Measurements from ENCODE around the gene RGL3. TPM values are rescaled to one million over a fixed set of nuclear protein-coding genes. Genes with fewer than 3 reads are reported as not detected.

Gene RGL3
- polyA plus RNA-seq, 1 of the 3 experiments (the other 2 are of a cell fraction), result 13.3 TPM

DNA sequence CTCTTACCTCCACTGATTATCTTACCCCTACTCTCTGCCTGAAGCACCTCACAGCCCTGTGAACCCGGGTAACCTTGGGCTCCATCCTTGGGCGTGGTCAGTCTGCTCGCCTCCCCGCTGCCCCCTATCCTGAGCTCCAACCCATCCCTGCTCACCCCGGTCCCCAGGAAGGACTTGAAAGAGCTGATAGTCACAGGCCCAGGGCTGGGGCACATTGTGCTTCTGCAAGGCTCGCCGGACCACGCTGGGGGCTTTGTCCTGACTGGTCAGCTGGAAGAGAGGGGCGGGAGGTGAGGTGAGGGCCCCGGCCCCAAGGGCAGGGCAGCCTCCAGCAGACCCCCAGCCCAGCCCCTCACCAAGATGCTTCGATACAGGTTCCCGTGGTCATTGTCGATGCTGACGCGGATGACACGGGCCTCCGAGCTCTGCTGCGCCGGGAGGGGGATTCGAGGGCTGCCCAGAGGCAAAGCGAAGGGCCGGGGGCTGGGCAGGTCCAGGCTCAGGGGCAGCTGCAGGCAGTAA, 22.0 kb downstream of the RGL3 start:
- Histone ChIP-seq H3K4me1 (ENCODE audit: control insufficient read depth in 1 of 2, insufficient read depth in 2 of 2, low read depth in 1 of 2, low read length in 1 of 2) (no peaks in the 10 kb centered on the region), H3K36me3 (replicated peaks in 1 of 2; ENCODE audit: control insufficient read depth in 1 of 2, insufficient read depth in 2 of 2, low read length in 1 of 2) (no peaks in the 10 kb centered on the region), H3K27ac (ENCODE audit: low read depth in 2 of 2, low read length in 1 of 2) (no peak overlapping the region), H3K4me3 (ENCODE audit: low read depth in 2 of 2, low read length in 1 of 2) (no peak overlapping the region), H3F3A (replicated peaks; ENCODE audit: insufficient read depth) (no peaks in the 10 kb centered on the region), H3K4me2 (no peak overlapping the region), H3K9ac (no peak overlapping the region), H3K9me3 (no peaks in the 10 kb centered on the region), H3K27me3 (ENCODE audit: insufficient read depth) (no peaks in the 10 kb centered on the region), H2AFZ (ENCODE audit: low read depth) (no peak overlapping the region), H4K20me1 (ENCODE audit: insufficient read depth) (no peaks in the 10 kb centered on the region), H3K9me2 (no peaks in the 10 kb centered on the region), H3K79me2 (ENCODE audit: insufficient read depth) (no peaks in the 10 kb centered on the region)
- WGBS (ENCODE audit: low lambda C conversion rate), result 81% methylated on average over 8 of the region's 22 CpGs
- no peak for TF ChIP-seq RXRA (IDR thresholded peaks at IDR 0.05; ENCODE audit: borderline replicate concordance, low read depth)
- no peak for TF ChIP-seq TEAD4 (IDR thresholded peaks at IDR 0.05; ENCODE audit: borderline replicate concordance, insufficient read depth)
- TF ChIP-seq MXI1 (IDR thresholded peaks at IDR 0.05; ENCODE audit: low read depth, low read length), result no peak
- no peak for TF ChIP-seq GABPA (IDR thresholded peaks at IDR 0.05; ENCODE audit: low read depth)
- no peak for TF ChIP-seq GATA2 (CRISPR knock-in tag; IDR thresholded peaks at IDR 0.05)
- TF ChIP-seq MAX (IDR thresholded peaks at IDR 0.05; ENCODE audit: low read depth), result no peak
- TF ChIP-seq SMC3 (IDR thresholded peaks at IDR 0.05; ENCODE audit: low read depth, low read length), result no peak
- no peak for TF ChIP-seq ZBTB33 (IDR thresholded peaks at IDR 0.05; ENCODE audit: borderline replicate concordance, low read depth)
- no peak for TF ChIP-seq MEF2A (IDR thresholded peaks at IDR 0.05; ENCODE audit: borderline replicate concordance, low read depth)
- no peak for TF ChIP-seq CHD2 (IDR thresholded peaks at IDR 0.05; ENCODE audit: low read length, partially characterized antibody)
- TF ChIP-seq RFX5 (IDR thresholded peaks at IDR 0.05; ENCODE audit: low read length), result no peak
- TF ChIP-seq USF1 (IDR thresholded peaks at IDR 0.05; ENCODE audit: borderline replicate concordance, low read depth), result no peak
- no peak for TF ChIP-seq RCOR1 (IDR thresholded peaks at IDR 0.05; ENCODE audit: low read length)
- TF ChIP-seq, protein P1, sequence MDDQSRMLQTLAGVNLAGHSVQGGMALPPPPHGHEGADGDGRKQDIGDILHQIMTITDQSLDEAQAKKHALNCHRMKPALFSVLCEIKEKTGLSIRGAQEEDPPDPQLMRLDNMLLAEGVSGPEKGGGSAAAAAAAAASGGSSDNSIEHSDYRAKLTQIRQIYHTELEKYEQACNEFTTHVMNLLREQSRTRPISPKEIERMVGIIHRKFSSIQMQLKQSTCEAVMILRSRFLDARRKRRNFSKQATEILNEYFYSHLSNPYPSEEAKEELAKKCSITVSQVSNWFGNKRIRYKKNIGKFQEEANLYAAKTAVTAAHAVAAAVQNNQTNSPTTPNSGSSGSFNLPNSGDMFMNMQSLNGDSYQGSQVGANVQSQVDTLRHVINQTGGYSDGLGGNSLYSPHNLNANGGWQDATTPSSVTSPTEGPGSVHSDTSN (IDR thresholded peaks at IDR 0.05), result no peak
- no peak for TF ChIP-seq FOXM1 (IDR thresholded peaks at IDR 0.05; ENCODE audit: low read depth)
- no peak for TF ChIP-seq EZH2phosphoT487 (IDR thresholded peaks at IDR 0.05; ENCODE audit: borderline replicate concordance, low read depth)
- POLR2A ChIA-PET, result no interaction called here
- DNase-seq, result no peak
- CTCF ChIA-PET, result interaction anchor here (0.9 to 1.3 kb wide), 2 partner anchors 13 to 16 kb away, joined by 3 to 5 read pairs; partner anchors contain the start of gene EPOR
